WI38 (cell line): Measurements from ENCODE around the gene RNASE8.

Source experiments
- H3K4me3 ChIP-seq: 2 replicates; pipeline ENCODE4 v1.5.1; 2011; ENCODE audit warnings: low read depth, mild to moderate bottlenecking, control low read depth, low read length
- CTCF ChIP-seq: IDR thresholded peaks from 2 replicates; pipeline ENCODE4 v1.5.1; 2012; ENCODE audit warnings: low read depth, mild to moderate bottlenecking, control low read depth, low read length

Gene RNASE8

GRCh38 chr14:21096438-21096837 lies 38.8 kb downstream of the RNASE8 start:
- H3K4me3 ChIP-seq: no peak overlapping the region
- no peak for TF ChIP-seq CTCF

GRCh38 chr14:21096978-21097635 lies 39.5 kb downstream of the RNASE8 start:
- no peak for TF ChIP-seq CTCF
- H3K4me3 ChIP-seq: 0 out of 2 replicates have a peak overlapping the region, but pooled peaks have one; percentile 2

DNA sequence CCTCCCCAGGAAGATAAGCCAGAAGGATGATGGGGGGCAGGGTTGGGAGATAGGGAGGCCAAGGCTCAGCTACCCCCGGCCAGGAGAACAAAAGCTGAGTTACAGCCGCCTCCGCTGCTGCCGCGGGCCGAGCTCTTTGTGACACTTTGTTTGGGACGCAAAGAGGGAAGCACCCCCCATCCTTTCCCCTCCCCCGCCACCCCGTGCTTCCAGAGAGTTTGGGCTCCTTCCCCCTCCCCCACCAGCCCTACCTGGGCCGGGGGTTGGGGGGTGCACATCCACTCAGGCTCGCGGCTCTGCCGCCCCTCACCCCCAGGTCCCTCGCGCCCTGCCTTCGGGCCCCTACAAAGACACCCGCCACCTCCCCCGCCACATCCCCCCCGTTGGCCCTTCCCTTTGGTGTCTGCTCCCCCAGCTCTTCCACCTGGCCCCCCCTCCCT lies 40.0 kb downstream of the RNASE8 start:
- TF ChIP-seq CTCF: no peak
- H3K4me3 ChIP-seq: 0 out of 2 replicates have a peak overlapping the region, but pooled peaks have one; percentile 2

GRCh38 chr14:21098076-21098891 lies 40.7 kb downstream of the RNASE8 start, which contains the start of gene ZNF219:
Gene ZNF219, minus strand, starts transcription at chr14:21098655. Its CDS starts 5,064 bp downstream, at chr14:21093591.
- TF ChIP-seq CTCF: no peak
- peak within 1 kb of the TSS; percentile 62 for H3K4me3 ChIP-seq

- peak overlapping the region; percentile 62 for H3K4me3 ChIP-seq
- TF ChIP-seq CTCF: no peak
Measured at GRCh38 chr14:21098892-21099595, 41.4 kb downstream of the RNASE8 start.

- no peak for TF ChIP-seq CTCF
- no peak overlapping the region for H3K4me3 ChIP-seq
Measured at GRCh38 chr14:21099596-21099985, 42.0 kb downstream of the RNASE8 start.
